A204.1 (cell line): Measurements from ENCODE around the gene TMEM147.

Source experiments
- FAIRE-seq: peaks from 2 replicates; lab custom pipeline; 2012; peaks lifted over from hg19 to GRCh38; lab: Jason Lieb, UNC

TMEM147 gene, protein sequence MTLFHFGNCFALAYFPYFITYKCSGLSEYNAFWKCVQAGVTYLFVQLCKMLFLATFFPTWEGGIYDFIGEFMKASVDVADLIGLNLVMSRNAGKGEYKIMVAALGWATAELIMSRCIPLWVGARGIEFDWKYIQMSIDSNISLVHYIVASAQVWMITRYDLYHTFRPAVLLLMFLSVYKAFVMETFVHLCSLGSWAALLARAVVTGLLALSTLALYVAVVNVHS

DNA sequence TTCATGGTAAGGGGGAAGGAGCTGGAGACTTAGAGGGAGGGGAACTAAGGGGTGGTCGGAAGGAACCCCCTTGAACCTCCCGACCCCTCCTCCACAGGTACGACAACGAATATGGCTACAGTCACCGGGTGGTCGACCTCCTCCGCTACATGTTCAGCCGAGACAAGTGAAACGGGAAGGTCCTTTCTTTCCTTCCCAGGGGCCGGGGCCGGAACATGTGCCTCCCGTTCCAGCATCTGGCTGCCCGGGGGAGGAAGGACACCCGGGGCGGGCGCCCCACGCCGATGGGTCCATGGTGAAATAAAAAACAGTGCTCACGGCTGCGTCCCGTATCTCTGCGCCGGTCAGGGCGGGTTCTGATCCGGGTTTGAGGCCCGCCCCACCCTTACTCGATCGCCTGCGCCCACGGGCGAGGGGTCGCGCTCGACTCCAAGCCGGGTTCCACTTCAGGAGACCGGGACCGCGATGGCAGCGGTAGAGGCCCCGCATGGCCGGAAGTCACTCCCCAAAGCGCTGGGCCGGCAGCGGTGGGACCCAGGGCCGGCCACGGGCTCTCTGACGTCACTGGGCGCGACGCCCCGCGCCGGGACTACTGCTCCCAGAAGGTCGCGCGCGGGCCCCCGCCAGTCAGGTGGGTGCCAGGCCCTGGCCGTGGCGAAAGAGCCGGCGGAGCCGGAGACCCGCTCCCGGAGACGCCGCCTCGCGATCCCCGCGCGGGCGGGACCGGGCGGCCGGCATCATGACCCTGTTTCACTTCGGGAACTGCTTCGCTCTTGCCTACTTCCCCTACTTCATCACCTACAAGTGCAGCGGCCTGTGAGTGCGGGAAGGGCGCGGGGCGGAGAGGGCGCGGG lies at the start of gene TMEM147:
TMEM147 (plus strand) TSS at position 626 of the 854 bp plus-strand sequence; CDS start at position 740, 114 bp downstream.
- FAIRE-seq, result no peak

DNA sequence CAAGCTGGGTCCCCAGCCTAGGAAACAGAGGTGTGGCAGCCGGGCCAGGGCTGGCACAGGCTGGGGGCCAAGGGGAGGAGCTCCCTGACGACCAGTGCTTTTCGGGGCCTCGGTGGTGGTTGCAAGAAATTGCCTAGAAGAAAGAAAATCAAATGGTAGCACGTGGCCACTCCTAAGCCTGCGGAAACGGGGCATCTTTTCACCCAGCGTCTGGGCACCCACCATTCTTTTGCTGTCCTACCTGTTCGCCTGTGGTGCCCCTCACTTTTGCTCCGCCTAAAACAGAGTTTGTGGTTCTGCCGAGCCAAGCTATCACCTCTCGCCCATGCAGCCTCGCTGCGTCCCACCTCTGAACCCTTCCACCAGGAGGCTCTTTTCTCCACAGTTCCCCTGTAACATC lies 48.0 kb upstream of the TMEM147 start:
- no peak for FAIRE-seq

DNA sequence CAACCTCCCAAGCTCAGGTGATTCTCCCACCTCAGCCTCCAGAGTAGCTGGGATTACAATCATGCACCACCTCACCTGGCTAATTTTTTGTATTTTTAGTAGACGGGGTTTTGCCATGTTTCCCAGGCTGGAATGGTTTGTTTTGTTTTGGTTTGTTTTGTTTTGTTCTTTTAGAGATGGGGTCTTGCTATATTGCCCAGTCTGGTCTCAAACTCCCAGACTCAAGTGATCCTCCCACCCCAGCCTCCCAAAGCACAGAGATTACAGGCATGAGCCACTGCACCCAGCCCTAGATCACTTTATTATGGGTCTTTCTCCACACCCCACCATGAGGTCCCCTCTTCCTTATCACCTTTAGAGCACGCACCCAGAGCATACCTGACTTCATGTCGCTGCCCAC lies 47.2 kb upstream of the TMEM147 start:
- FAIRE-seq, result no peak

DNA sequence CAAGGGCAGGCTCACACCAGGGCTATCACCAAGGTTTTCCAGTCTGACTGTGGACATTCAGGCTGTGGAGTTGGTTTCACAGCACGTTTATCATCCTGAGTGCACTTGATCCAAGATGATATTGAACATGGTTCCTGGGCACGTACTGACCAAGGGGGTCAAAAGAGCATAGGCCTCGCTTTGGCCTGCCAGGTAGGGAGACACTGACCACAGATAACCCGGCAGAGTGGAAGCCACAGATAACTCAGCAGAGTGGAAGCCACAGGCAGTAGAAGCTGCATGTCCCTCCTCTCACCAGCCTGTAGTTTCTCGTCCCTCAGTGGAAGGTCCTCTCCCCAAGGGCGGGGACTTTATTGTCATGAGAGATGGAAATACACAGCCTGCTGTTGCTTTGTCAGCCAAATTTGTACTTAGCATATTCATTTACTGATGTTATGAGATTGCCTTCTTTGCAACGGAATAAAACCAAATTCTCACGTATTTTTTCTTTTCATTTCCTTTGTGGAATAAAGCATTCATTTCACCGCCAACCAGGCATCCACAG lies 46.4 kb upstream of the TMEM147 start:
- FAIRE-seq, result no peak

DNA sequence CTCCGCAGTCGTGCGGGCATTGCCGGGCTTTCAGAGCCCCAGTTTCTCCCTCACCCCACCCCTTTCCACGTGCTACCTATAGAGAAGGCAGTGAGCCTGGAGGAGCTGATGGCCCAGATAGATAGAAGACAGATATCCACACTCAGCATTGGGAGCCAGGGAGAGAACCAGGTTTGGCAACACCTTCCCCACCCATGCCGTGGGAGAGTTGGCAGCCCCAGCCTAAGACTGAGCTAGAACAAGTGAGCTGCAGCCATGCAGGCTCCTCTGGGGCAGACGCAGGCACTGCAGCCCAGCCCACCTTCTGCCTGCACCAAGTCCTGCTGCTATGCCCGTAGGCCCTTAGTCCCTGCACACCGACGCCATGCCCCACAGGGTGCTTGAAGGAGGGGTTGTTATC lies 44.8 kb upstream of the TMEM147 start:
- no peak for FAIRE-seq

DNA sequence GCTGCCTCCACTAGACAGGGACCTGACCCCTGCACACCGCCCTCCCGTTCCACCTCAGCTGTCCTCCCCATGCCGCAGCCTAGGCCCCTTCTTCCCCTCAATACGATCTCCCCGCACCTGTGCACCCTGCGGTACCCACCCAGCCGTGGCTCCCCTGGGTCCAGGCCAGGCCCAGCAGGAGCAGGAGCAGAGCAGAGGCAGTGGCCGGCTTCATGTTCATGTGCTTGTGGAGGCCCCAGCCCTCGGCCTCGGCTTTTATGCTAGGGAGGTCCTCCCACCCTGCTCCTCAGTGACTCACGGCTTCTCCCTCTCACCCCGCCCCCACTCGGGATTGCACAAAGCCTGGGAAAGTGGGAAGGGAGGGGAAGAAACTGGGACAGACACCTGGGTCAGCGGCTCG lies 43.7 kb upstream of the TMEM147 start:
- no peak for FAIRE-seq

DNA sequence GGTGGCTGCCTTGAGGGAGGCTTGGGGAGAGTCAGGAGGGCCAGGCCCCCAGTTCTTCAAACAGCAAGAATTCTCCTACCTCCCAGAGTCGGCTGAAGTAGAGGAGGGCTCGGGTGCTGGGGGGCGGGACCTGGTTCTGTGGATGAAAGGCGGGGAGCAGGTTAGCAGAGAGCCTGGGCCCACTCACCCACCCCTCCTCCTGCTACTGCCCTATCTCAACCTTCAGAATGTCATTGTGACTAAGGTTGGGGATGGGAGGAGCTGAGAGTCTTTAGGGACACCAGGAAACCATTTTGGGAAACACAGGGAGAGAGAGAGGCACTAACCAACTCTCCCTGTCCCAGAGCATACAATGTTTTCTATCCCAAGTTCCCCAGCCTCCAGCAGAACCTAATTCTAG lies 42.7 kb upstream of the TMEM147 start:
- no peak for FAIRE-seq

DNA sequence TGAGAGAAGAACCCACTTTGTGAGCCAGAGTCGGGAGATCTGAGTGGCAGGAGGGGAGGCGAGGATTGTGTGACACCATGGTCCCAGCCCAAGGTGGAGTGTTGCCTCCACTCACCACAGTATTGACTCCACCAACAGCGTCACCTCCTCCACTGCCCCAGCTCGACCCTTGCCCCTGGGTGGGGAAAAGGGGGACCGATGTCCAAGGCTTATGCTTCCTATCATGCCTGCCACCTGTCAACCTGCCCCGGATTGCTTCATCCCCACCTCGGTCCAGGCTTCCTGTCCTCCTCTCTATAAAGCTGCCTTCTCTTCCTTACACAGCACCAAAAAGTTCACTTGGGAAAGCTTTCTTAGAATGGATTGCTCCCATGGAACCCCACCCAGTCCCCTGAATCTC lies 39.4 kb upstream of the TMEM147 start:
- no peak for FAIRE-seq

DNA sequence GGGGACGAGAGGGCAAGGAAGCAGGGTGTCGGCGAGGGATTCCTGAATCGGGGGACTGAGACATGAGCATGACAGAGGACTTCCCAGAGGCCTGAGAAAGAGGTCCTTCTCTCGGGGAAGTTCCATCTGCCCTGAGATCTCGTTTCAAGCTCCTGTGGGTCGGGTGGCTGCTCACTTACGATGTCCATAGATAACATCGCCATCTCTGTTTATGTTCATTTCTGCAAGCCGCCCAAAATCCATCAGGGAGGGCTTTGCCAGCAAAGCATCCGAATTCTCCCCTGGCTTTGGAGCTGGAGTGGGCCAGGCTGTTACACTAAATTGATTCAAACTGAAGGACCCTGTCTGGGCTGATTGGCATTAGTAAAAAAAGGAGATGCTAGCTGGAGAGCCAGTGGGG lies 37.9 kb upstream of the TMEM147 start:
- FAIRE-seq, result no peak

DNA sequence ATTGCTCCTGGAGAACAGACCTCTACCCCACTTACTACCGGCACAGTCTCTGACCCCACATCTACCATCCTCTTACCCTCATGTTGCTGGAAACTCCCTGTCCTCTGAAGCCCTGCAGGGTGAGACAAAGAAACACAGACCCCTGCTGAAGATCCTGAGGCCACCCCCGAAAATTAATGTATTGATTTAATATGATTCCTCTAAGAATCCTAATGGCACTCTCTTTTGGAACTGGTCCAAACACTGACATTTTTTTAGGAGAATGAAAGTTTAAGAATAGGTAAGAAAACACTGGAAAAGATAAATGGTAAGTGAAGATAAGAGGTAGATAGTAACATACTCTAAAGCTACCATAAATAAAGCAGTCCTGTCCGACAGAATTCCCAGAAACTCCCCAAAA lies 37.3 kb upstream of the TMEM147 start:
- no peak for FAIRE-seq

DNA sequence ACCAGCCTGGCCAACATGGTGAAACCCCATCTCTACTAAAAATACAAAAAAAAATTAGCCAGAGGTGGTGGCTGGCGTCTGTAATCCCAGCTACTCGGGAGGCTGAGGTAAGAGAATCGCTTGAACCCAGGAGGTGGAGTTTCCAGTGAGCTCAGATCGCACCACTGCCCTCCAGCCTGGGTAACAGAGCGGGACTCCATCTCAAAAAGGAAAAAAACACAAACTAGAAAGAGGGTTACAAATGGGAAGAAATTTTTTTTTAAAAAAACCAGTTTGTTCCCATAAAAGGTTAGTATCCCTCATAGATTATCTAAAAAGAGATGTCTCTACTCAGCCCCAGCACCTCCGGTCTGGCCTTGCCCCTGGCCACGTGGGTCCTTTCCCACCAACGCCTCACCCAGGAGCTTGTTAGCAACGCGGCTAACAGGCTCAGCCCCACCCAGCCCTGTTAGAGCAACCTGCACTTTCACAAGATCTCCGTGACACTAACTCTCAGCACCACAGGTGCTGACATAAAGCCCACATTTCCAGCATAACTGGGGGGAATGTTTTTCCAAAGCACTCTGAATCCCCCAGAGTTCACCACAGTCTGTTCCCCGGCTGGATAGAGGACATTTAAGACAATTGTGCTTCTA lies 36.3 kb upstream of the TMEM147 start:
- no peak for FAIRE-seq

DNA sequence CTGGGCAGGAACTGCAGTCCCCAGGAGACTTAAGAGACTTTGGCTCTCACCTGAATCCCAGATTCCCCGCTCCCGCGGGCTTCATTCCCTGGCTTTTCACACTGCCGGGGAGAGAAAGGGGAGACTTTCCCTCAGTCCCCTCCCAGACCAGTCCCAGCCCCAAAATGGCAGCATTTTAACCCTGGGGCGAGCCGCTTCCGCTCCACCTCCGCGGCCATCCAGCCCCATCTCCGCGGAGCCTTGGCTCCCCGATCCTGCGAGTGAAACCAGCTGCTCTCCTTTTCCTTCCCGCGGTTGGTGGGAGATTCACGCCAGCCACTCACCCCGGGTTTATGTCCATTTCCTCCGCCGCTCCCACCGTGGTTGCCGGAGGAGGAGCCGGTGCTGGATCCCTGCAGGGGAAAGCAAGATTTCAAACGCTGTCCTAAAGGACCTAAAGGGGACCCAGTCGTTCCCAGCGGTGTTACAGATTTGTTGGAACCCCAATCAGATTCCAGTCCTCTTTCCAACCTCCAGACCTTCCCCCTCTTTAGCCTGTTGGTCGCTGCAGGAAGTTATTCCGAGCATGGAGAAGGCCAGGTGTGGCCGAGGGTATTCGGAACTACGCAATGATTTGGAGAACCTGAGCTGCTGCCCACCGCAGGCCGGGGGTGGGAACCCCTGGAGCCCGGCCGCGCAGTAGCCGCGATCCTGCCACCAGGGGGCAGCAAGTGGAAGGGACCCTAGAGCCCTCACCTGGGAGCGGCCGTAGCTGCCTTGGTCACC lies 35.4 kb upstream of the TMEM147 start:
- no peak for FAIRE-seq

DNA sequence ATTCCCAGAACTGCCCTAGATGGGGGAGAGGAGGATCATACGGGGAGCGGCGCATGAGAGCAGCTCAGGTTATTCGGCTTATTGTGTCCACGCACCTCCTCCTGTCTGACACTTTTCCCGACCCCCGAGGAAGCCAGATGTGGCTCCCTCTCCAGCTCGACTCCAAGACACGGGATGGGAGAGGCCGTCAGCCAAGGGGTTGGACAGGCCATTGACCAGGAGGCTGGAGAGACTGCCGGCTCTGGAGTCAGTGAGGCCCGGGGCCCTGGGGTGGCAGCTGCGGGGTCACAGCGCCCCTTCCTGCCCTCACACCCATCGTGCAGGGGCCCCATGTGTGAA lies 34.8 kb upstream of the TMEM147 start:
- no peak for FAIRE-seq

DNA sequence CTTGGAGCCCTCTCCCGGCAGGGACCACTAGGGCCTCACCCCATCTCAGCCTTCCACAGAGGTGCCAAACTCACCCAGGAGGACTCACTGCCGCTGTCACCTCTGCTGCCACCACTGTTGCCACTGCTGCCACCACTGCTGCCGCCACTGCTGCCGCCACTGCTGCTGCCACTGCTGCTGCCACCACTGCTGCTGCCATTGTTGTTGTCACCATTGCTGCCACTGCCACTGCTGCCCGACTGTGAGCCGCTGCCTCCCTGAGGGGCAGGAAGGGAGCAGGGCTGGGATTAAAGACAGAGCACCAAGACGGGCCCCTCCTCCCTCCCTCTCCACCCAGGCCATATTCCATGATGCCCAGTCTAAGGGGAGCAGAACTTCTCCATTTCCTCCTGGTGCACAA lies 34.1 kb upstream of the TMEM147 start:
- FAIRE-seq, result no peak

DNA sequence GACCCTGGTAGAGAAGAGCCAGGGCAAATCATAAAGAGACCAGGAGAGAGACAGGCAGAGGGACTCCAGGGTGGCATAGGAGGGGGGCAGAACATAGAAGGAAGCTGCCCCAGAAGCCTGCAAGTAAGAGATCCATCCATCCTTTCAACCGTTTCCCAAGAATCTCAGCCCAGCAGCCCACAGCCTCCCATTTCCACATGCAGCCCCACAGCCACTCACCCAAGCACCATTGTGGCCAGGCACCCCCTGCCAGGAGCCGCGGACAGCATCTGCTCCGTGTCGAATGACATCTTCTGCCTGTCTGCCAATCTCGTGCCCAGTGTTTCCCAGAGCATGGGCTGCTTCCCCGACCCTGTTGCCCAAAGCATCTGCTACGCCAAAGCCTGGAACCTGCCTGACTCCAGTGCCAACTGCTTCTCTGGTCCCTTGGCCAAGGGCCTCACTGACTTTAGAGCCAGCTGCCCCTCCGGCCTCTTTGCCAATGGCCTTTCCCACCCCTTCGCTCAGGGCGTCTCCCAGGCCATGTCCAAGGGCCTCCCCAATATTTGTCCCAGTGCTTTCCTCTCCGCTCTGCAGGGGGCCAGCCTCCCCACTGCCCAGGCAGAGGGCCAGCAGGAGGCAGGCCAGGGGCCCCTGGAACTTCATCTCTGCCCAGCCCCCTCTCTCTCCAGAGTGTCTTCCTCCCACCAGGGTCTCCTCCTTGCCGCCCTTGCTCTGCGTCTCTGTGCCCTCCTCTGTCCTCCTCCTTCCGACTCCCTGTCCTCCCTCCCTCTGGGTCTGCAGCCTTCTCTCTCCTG lies 32.4 kb upstream of the TMEM147 start:
- no peak for FAIRE-seq

DNA sequence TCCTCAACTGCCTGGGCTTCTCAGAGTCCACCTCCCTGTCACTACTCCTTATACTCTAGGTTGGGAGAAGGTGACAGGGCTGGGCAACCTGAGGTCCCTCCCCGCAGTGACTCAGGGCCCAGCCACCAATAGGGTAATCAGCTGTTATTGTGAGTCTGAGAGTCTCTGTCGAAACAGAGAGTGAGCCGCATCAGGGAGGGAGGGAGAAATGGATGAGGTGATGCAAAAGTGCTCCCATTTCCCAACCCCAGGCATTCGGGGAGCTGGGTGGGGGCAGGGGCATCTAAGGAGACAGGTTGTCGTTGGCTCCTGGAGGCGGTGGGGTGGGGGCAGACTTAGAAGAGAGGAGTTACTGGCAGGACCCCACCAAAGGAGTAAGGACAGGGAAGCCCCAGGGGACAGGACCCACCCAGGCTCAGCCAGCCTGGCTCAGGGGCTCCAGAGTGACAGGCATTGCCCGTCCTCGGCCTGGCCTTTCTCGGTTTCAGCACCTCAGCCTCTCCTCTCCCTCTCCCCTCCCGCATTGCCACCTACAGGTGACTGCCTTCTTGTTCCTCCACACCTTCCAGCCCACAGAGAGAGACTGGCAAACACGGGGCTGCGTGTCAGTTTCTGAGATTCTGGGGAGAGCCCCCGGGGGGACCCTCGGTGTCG lies 31.7 kb upstream of the TMEM147 start, which contains the start of gene DMKN:
DMKN (minus strand) TSS at position 22 of the 654 bp plus-strand sequence. CDS start 174 bp downstream, outside the sequence.
- no peak for FAIRE-seq

DNA sequence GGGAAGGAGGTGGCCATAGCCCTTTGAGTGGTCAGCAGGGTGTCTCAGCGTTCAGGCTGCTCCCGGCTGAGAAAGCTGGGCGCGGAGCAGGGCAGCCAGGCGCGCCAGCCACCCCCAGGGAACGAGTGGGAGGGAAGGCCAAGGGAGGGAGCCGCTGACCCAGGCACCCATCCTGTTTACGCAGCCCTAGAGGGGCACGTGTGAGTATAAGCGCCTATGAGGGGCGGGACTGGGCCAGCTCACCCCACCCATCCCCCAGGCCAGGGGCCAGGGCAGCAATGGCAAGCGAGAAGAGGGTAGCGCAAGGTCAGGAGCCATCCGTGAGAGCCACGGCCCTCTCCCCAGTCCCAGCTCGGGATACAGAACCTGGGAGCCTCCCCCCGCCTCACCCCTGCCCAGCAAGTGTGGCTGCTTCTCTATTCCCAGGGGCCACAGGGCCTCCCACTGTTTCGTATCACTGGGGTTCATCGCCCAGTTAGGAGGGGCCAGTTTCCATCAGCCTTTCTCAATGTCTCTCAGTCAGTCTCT lies 31.1 kb upstream of the TMEM147 start:
- no peak for FAIRE-seq

DNA sequence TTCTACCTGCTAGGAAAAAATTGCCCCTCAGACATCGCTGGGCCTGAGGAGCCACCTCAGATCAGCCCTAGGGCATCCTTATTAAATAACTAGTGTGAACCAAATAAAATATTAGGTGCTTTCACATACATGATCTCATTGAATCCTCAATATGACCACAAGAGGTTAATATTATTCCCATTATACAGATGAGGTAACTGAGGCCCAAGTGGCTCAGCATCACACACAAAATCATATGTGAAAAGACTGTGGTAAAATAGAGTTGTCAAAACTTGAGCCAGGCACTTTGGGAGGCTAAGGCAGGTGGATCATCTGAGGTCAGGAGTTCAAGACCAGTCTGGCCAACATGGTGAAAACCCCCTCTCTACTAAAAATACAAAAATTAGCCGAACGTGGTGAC lies 29.1 kb upstream of the TMEM147 start:
- FAIRE-seq, result no peak

DNA sequence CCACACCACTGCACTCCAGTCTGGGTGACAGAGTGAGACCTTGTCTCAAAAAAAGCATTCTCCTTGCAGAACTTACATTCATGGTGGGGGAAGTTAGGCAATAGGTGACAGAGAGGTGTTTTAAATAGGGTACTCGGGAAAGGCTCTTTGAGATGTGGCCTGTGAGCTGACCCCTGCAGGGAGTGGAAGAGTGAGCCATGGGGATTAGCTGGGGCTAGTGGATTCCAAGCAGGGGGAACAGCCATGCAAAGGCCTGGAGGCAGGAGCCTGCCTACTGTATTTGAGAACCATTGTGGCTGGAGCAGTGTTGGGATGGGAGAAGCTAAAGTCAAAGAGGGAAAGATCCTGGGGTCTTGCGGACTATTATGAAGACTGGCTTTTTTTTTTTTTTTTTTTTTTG lies 28.1 kb upstream of the TMEM147 start:
- FAIRE-seq, result no peak

DNA sequence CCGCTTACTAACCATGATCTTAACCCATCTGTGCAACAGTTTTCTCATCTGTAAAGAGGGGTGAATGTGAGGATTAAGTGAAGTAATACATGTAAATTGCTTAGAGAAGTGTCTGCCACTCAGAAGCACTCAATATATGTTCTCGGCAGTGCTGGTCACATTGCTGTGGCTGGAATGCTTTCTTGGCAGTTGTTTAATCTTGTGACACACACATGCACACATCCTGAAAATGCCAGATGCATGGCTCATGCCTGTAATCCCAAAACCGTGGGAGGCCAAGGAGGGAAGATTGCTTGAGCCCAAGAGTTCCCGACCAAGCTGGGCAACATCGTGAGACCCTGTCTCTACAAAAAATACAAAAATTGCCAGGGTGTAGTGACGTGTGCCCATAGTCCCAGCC lies 27.1 kb upstream of the TMEM147 start:
- no peak for FAIRE-seq

DNA sequence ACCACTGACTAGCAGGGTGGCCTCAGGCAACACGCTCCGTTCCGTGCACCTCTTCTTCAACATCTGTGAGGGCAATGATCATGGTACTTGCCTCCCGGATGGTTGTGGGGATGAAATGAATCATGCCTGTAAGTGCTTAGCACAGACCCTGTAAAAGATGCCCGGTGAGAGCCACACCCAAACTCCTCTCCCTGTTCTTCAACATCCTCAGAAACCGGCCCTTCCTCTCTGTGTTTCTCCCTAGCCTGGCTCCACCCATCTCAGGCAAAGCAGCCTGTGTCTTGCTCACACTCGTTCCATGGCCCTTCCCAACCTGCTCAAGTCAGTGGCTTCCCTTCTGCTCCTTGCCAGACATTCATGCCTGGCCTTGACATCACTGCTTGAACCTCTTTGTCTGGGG lies 26.1 kb upstream of the TMEM147 start:
- no peak for FAIRE-seq
